Psoas muscle (tissue), 8 donors: ENCODE measurements around the gene ALAS1. TPM values are rescaled to one million over a fixed set of nuclear protein-coding genes. Genes with fewer than 3 reads are reported as not detected.
A peak's percentile ranks its signal among the peaks of the same experiment; 100 is the strongest.

Experiments used
- ATAC-seq, 4 donors: fragments of 200-7000 bp; cut with Tn5 transposase; one replicate each; pipeline ENCODE4 v1.9.1; 2020; ENCODE audit warnings: moderate library complexity in 3 of 4, mild to moderate bottlenecking in 2 of 4
- DNase-seq, 2 donors: peaks; one replicate each; pipeline ENCODE4 v3.0.0-alpha.2; 2020
- H3K27ac ChIP-seq: fragments of 200-600 bp; one replicate; pipeline ENCODE4 v1.8.0; 2022
- H3K27me3 ChIP-seq, 3 donors: fragments of 200-600 bp in 1 of 3; one replicate each; pipeline versions ENCODE4 v1.6.1 to v1.8.0; 2013 to 2022; ENCODE audit warnings: low read length in 2 of 3, mild to moderate bottlenecking in 2 of 3, moderate library complexity in 1 of 3; ENCODE audit not compliant: insufficient read depth in 3 of 3
- H3K36me3 ChIP-seq, 2 donors: fragments of 200-600 bp in 1 of 2; one replicate each; pipeline versions ENCODE4 v1.6.1 to v1.8.0; 2013 to 2022; ENCODE audit warnings: low read depth in 1 of 2, mild to moderate bottlenecking in 1 of 2, moderate library complexity in 1 of 2; ENCODE audit not compliant: insufficient read depth in 1 of 2
- H3K4me1 ChIP-seq: fragments of 200-600 bp; one replicate; pipeline ENCODE4 v1.8.0; 2022
- H3K4me3 ChIP-seq: fragments of 200-600 bp; one replicate; pipeline ENCODE4 v1.8.0; 2022; ENCODE audit warnings: mild to moderate bottlenecking
- H3K9me3 ChIP-seq: fragments of 200-600 bp; one replicate; pipeline ENCODE4 v1.8.0; 2022
- CTCF ChIP-seq: fragments of 200-600 bp; IDR thresholded peaks from one replicate; pipeline ENCODE4 v1.8.0; 2022; ENCODE audit warnings: antibody characterized with exemption
- WGBS, 3 donors: extraction: QIAGEN DNeasy Blood & Tissue Kit; methylation state at CpG; one replicate each; pipeline versions ENCODE4 v1.1.6 to v1.1.7; 2013; 5-methylcytosine and 5-hydroxymethylcytosine counted together
- intact Hi-C, 2 donors: fragments of 100-400 bp; cut with DNase I; formaldehyde crosslinking; loops; one replicate each; pipeline versions ENCODE4 v1.11.0 to v1.14.2; 2022
- polyA plus RNA-seq, 3 donors: library from polyadenylated mRNA; stranded (reverse); fragments of 200-250 nt; gene quantifications; one replicate each; pipeline ENCODE4 v1.2.3, GENCODE V29; 2013
- total RNA-seq, 4 donors: library from RNA; stranded (reverse); fragmentation: NEBNext Ultra II Directional in 2 of 4; extraction: Animal tissue kit (Norgen Biotek cat#: 25700) in 2 of 4; gene quantifications; one replicate each; pipeline versions ENCODE4 v1.2.1 to v1.2.4, GENCODE V29; 2021 to 2023
- donor health status: healthy with polysubstance abuse.
- donor health status: DM: no; HTN: no; CAD: no; lungs with moderate emphysema.
- donor health status: Bipolar disorder and iron deficiency.
- donor health status: healthy.
- donor health status: DM: yes; HTN: yes; CAD: no.
- donor health status: DM: no; HTN: no; CAD: no.
- donor health status: DM: no; HTN: no; CAD: no.
- donor health status: DM: yes; HTN: yes; CAD: no.

ALAS1 gene
- total and polyA plus RNA-seq, 7 donors, result 50.1 to 138 (median 75.2) TPM

GRCh38 chr3:52171514-52172261, 26.3 kb upstream of the ALAS1 start:
- no peaks in the 10 kb centered on the region for H3K4me1 ChIP-seq
- no peak for TF ChIP-seq CTCF
- intact Hi-C loops, result no loop called here
- no peak overlapping the region for H3K27ac ChIP-seq
- DNase-seq (no peak), ATAC-seq (no peak)
- H3K4me3 ChIP-seq, result no peak overlapping the region
- WGBS, 3 donors, result 86 to 93% (median 89%) methylated on average over 3 of the region's 3 CpGs
- no peaks in the 10 kb centered on the region for H3K9me3 ChIP-seq
- no peaks in the 10 kb centered on the region for H3K36me3 ChIP-seq
- H3K27me3 ChIP-seq, result no peaks in the 10 kb centered on the region

- WGBS, 3 donors, result 83 to 92% (median 88%) methylated on average over 5 of the region's 5 CpGs
Observed at GRCh38 chr3:52172262-52172757, 25.6 kb upstream of the ALAS1 start.

GRCh38 chr3:52173101-52173500, 24.9 kb upstream of the ALAS1 start:
- H3K4me3 ChIP-seq, result no peak overlapping the region
- TF ChIP-seq CTCF, result no peak
- ATAC-seq, result no peak
- no peak overlapping the region for H3K27ac ChIP-seq
- H3K36me3 ChIP-seq, result no peaks in the 10 kb centered on the region
- 93 to 100% (median 100%) methylated on average over 1 of the region's 1 CpG for WGBS, 3 donors
- H3K9me3 ChIP-seq, result no peaks in the 10 kb centered on the region
- H3K27me3 ChIP-seq, result no peaks in the 10 kb centered on the region
- H3K4me1 ChIP-seq, result no peaks in the 10 kb centered on the region
- no peak for DNase-seq
- intact Hi-C loops, result no loop called here

More at GRCh38 chr3:52172262-52172757, 25.6 kb upstream of the ALAS1 start:
- no peaks in the 10 kb centered on the region for H3K4me1 ChIP-seq
- intact Hi-C loops, result no loop called here
- H3K36me3 ChIP-seq, result no peaks in the 10 kb centered on the region
- no peak overlapping the region for H3K4me3 ChIP-seq
- TF ChIP-seq CTCF, result no peak
- no peak overlapping the region for H3K27ac ChIP-seq
- DNase-seq, result no peak
- no peaks in the 10 kb centered on the region for H3K9me3 ChIP-seq
- H3K27me3 ChIP-seq, result no peaks in the 10 kb centered on the region
- no peak for ATAC-seq

- Histone ChIP-seq H3K9me3 (no peaks in the 10 kb centered on the region), H3K27ac (no peak overlapping the region), H3K36me3 (no peaks in the 10 kb centered on the region), H3K27me3 (no peaks in the 10 kb centered on the region), H3K4me1 (no peaks in the 10 kb centered on the region), H3K4me3 (no peak overlapping the region)
- no peak for TF ChIP-seq CTCF
- intact Hi-C loops, result no loop called here
- 86 to 93% (median 87%) methylated on average over 9 of the region's 9 CpGs for WGBS, 3 donors
- DNase-seq (peak in 1 of 2 donors; percentile 19), ATAC-seq (no peak)
Observed at GRCh38 chr3:52174896-52175295, 23.1 kb upstream of the ALAS1 start.
